Hematopoietic multipotent progenitor cell treated with erythropoietin and hydrocortisone succinate and interleukin-3 and kit ligand, for 17 days (in vitro differentiated cells): Measurements from ENCODE around the gene JARID2.

Experiments
- DNase-seq: peaks from one replicate; pipeline ENCODE4 v3.0.0-alpha.2; 2015; ENCODE audit warnings: low spot score

JARID2 gene

DNA sequence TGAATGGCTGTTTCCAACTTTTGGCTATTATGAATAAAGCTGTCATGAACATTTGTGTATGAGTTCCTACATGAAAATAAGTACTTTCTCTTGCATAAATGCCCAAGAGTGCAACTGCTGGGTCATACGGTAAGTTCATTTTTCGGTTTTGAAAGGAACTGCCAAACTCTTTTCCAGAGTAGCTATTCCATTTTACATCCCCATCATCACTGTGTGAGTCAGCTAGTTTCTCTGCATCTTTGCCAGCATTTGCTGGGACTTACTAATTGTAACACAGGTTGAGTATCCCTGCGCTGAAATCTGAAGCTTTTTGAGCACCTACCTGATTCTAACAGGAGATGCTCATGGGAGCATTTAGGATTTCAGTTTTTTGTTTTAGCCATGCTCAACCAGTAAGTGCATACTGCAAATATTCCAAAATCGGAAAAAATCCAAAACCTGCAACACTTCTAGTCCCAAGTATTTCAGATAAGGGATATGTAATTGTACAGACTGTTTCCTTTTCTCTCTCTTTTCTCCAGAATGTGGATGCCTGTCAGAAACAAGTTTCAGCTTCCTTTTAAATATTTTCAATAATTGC, 298.5 kb downstream of the JARID2 start:
- no peak for DNase-seq

- DNase-seq: no peak
These were observed 300.7 kb downstream of the JARID2 start for GRCh38 chr6:15546591-15546990.

DNA sequence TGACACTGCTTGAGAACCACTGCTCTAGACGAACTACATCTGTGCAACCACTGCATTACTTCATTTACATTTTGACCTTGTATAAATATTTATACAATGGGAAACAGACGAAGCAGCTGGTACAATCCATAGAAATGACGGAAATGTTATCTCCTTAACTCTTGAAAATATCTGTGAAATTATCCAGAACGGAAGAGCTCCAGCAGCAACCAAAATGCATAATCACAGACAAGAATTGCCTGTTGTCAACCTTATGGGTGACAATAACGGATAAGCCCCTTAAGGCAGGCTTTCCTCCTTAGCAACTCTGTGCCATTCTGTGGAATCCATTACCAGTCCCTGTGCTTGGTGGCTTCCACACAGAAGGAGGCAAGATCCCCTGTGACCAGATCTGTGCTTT, 301.5 kb downstream of the JARID2 start:
- no peak for DNase-seq

DNA sequence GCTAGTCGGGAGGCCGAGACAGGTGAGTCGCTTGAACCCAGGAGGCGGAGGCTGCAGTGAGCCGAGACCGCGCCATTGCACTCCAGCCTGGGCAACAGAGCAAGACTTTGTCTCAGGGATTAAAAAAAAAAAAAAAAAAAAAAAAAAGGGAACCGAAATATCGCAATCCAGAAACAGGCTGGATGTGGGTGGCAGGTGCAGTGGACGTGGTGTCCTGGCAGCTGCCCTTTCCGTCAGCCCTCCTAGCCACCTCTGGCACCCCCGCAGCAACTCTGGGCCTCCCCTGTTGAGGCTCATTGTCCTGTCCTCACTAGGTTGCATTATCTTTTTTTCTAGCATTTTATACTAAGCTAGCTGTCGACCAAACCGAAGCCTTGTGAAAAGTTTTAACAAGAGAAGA, 303.5 kb downstream of the JARID2 start:
- no peak for DNase-seq

GRCh38 chr6:15550546-15551123, 304.8 kb downstream of the JARID2 start:
- DNase-seq: no peak

DNA sequence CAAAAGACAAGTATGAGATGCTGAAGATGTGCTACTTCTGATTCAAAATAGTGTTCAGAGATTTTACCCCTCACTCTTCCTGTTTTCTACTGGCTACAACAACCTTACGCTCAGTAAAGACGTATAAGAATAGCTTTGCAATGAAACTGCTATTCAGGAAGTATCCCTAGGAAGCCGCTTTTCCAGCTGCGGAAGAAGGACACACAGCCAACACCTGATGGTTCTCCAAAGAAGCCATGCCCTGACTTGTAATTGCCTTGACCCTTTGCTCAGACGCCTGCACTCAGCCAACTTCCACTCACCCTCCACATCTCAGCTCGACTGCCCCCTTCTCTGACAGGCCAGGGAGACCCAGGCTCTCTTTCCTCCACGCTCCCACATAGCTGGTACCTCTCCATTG, 305.4 kb downstream of the JARID2 start:
- no peak for DNase-seq

- no peak for DNase-seq
These were observed 305.9 kb downstream of the JARID2 start for GRCh38 chr6:15551798-15552197.

DNA sequence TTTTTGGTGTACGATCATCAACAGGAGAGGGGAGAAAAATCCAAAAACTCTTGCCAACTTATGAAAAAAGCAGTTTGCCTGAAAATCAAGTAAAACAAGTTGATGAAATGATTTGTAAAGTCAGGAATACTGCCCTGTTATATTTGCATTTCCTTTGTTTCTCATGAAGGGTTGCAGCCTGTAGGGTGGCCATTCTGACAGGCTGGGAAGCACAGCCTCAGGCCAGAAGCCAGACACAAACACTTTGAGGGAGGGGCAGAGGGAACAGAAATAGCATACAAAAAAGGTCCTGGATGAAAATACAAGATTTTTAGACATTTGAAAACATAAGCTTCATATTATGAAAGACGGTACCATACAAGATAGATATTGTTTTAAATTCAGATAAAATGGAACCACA, 307.2 kb downstream of the JARID2 start:
- no peak for DNase-seq

DNA sequence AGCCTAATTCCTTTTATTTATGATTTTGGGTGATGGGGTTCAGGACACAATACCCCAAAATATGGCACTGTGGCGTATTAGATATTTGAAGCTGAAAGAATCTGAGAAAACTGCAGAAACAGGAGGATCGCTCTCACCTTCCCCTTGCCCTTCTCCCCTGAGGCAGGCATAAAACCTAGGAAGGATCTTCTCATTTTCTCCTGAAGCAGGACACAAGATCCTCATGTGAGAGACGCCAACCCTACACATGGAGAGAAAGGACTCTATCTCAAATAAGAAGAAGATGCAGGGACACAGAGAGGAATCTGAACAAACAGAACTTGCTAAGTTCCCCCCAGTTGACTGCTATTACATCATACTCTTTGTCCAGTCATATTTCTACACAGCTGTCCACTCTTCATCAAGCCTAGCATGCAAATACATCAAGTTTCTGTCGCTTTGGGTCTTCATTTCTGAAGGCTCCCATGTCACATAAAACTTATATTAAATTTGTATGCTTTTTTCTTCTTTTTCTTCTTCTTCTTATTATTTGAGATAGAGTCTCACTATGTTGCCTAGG, 307.9 kb downstream of the JARID2 start:
- DNase-seq: no peak

GRCh38 chr6:15554728-15555100, 308.8 kb downstream of the JARID2 start:
- no peak for DNase-seq

GRCh38 chr6:15555101-15556038, 309.5 kb downstream of the JARID2 start:
- DNase-seq: no peak

- DNase-seq: no peak
These were observed 310.8 kb downstream of the JARID2 start for GRCh38 chr6:15556711-15557110.

DNA sequence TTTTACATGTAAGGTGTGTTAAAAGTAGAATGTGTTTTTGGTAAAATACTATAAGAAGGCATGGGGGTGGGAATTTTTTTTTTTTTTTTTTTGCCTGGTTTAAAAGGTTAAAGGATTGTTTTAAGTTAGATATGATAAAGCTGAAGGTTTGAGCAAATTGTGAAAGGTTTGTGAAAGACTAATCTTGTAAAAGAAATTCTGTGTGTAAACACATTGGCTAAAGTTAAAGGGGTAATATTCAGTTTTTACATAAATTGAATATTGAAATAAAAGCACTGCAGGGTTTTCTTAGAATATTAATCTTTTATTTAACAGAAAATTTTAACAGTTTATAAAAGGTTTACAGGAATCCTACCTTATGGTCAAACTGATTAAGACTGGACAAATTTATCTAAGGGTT, 311.3 kb downstream of the JARID2 start:
- DNase-seq: no peak

DNA sequence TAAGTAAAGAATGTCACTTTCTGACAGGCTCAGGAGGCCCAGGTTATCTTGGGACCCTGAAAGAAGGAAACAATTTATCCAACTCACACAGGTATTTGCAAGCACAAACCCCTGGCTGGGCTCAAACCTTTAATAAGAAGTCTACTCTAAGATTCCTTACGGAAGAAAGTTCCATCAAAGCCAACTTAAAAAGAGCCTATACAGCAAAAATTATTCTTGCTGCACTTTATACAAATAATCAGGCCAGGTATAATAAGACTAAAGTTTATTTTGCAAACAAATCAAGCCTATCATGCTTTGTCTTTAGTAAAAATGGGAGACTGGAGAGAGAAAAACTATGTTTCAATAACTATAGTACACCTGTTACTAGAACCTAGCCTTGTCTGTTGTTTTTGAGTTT, 314.8 kb downstream of the JARID2 start:
- DNase-seq: no peak

- DNase-seq: no peak
These were observed 315.8 kb downstream of the JARID2 start for GRCh38 chr6:15561447-15562199.

- no peak for DNase-seq
These were observed 317.1 kb downstream of the JARID2 start for GRCh38 chr6:15562977-15563376.

- DNase-seq: no peak
These were observed 323.4 kb downstream of the JARID2 start for GRCh38 chr6:15569035-15569995.

DNA sequence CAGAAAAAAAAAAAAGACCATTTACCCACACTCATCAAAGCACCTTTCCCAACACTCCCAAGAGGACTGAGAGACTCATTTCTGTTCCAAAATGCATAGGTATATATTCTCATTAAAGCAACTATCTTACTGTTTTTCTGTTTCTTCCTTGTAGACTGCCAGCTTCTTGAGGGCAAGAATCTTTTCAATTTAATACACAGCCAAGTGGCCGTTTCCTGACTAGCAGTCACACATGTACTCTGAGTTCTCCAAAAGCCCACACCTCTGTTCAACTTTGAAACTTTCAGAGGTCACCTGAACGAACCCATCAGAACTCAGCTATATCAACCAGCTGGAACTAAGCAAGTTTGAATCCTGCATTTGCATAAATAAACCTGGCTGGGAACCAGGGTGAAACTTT, 324.3 kb downstream of the JARID2 start:
- no peak for DNase-seq
